ENCODE results near the gene SNRNP40. TPM values are rescaled to one million over a fixed set of nuclear protein-coding genes. Genes with fewer than 3 reads are reported as not detected.

SNRNP40 gene
- total RNA-seq, 4 donors from 2014 or later: 22.9 to 63.5 (median 34.3) TPM

GRCh38 chr1:31238612-31238985 lies 58.0 kb downstream of the SNRNP40 start:
- H3K36me3 ChIP-seq: no peaks in the 10 kb centered on the region
- no peak for DNase-seq
- no peaks in the 10 kb centered on the region for H3K9me3 ChIP-seq
- no peak overlapping the region for H3K27ac ChIP-seq
- H3K4me1 ChIP-seq: peaks cover 0 to 13% (median 6%) of the 10 kb centered on the region in 4 donors
- H3K27me3 ChIP-seq: peaks cover 0 to 29% of the 10 kb centered on the region in 2 donors
- H3K4me3 ChIP-seq: no peak overlapping the region
- TF ChIP-seq POLR2A (IDR thresholded peaks at IDR 0.05) (no peak), CTCF (IDR thresholded peaks at IDR 0.05) (no peak)

- no peaks in the 10 kb centered on the region for H3K36me3 ChIP-seq
- no peak overlapping the region for H3K27ac ChIP-seq
- TF ChIP-seq CTCF (IDR thresholded peaks at IDR 0.05) (no peak), POLR2A (IDR thresholded peaks at IDR 0.05) (no peak)
- peaks cover 0 to 16% of the 10 kb centered on the region in 2 donors for H3K27me3 ChIP-seq
- no peak overlapping the region for H3K4me3 ChIP-seq
- H3K9me3 ChIP-seq: no peaks in the 10 kb centered on the region
- DNase-seq: no peak
- peaks cover 0 to 11% (median 6%) of the 10 kb centered on the region in 4 donors for H3K4me1 ChIP-seq
Observed at GRCh38 chr1:31234870-31235269, 61.7 kb downstream of the SNRNP40 start.

- TF ChIP-seq POLR2A (IDR thresholded peaks at IDR 0.05) (no peak), CTCF (IDR thresholded peaks at IDR 0.05) (no peak)
- H3K4me1 ChIP-seq: peaks cover 0 to 5% (median 2%) of the 10 kb centered on the region in 4 donors
- no peaks in the 10 kb centered on the region for H3K9me3 ChIP-seq
- no peak overlapping the region for H3K27ac ChIP-seq
- H3K27me3 ChIP-seq: peaks cover 0 to 12% of the 10 kb centered on the region in 2 donors
- no peak overlapping the region for H3K4me3 ChIP-seq
- no peak for DNase-seq
- no peaks in the 10 kb centered on the region for H3K36me3 ChIP-seq
Observed at GRCh38 chr1:31234123-31234708, 62.4 kb downstream of the SNRNP40 start.

- H3K4me3 ChIP-seq: no peak overlapping the region
- H3K9me3 ChIP-seq: no peaks in the 10 kb centered on the region
- DNase-seq: no peak
- TF ChIP-seq POLR2A (IDR thresholded peaks at IDR 0.05): no peak
- no peak for TF ChIP-seq CTCF (IDR thresholded peaks at IDR 0.05)
- H3K27ac ChIP-seq: no peak overlapping the region
- H3K27me3 ChIP-seq: no peaks in the 10 kb centered on the region
- H3K36me3 ChIP-seq: no peaks in the 10 kb centered on the region
- H3K4me1 ChIP-seq: no peaks in the 10 kb centered on the region
Observed at GRCh38 chr1:31232689-31233088, 63.9 kb downstream of the SNRNP40 start.

GRCh38 chr1:31231802-31232201 lies 64.8 kb downstream of the SNRNP40 start:
- H3K27me3 ChIP-seq: no peaks in the 10 kb centered on the region
- no peak for DNase-seq
- H3K9me3 ChIP-seq: no peaks in the 10 kb centered on the region
- H3K27ac ChIP-seq: no peak overlapping the region
- H3K36me3 ChIP-seq: no peaks in the 10 kb centered on the region
- no peak overlapping the region for H3K4me3 ChIP-seq
- no peaks in the 10 kb centered on the region for H3K4me1 ChIP-seq
- TF ChIP-seq POLR2A (IDR thresholded peaks at IDR 0.05) (no peak), CTCF (IDR thresholded peaks at IDR 0.05) (no peak)

GRCh38 chr1:31230378-31230777 lies 66.2 kb downstream of the SNRNP40 start:
- Histone ChIP-seq H3K36me3 (no peaks in the 10 kb centered on the region), H3K27ac (no peak overlapping the region), H3K4me1 (no peaks in the 10 kb centered on the region), H3K27me3 (no peaks in the 10 kb centered on the region), H3K9me3 (no peaks in the 10 kb centered on the region), H3K4me3 (no peak overlapping the region)
- TF ChIP-seq CTCF (IDR thresholded peaks at IDR 0.05): no peak
- no peak for TF ChIP-seq POLR2A (IDR thresholded peaks at IDR 0.05)
- no peak for DNase-seq
